Stomach (tissue), 9 donors: ENCODE data around the gene ZFP36L2. TPM values are rescaled to one million over a fixed set of nuclear protein-coding genes. Genes with fewer than 3 reads are reported as not detected.

Experiments used
- DNase-seq, 2 donors: peaks; one replicate each; pipeline versions ENCODE4 v3.0.0 to v3.0.0-alpha.2; 2013 to 2019
- H3K27ac ChIP-seq, 5 donors: fragments of 200-600 bp in 4 of 5; sonication (generic) in 4 of 5; one replicate each; pipeline ENCODE4 v1.5.1; 2013 to 2019; ENCODE audit warnings: mild to moderate bottlenecking in 1 of 5, moderate library complexity in 1 of 5
- H3K27me3 ChIP-seq, 3 donors: fragments of 200-600 bp; sonication (generic); one replicate each; pipeline ENCODE4 v1.5.1; 2017 to 2019; ENCODE audit warnings: mixed run types in 1 of 3
- H3K36me3 ChIP-seq, 4 donors: fragments of 200-600 bp; sonication (generic); 1 replicate in 3 of 4; 2 replicates in 1 of 4; pipeline ENCODE4 v1.5.1; 2016 to 2019
- H3K4me1 ChIP-seq, 4 donors: fragments of 200-600 bp; sonication (generic); one replicate each; pipeline ENCODE4 v1.5.1; 2016 to 2019
- H3K4me3 ChIP-seq, 4 donors: fragments of 200-600 bp; sonication (generic) in 3 of 4; one replicate each; pipeline ENCODE4 v1.5.1; 2016 to 2019; ENCODE audit warnings: mild to moderate bottlenecking in 1 of 4
- H3K9me3 ChIP-seq, 4 donors: fragments of 200-600 bp; sonication (generic); one replicate each; pipeline ENCODE4 v1.5.1; 2016 to 2019
- EP300 ChIP-seq: sonication (generic); formaldehyde crosslinking; IDR thresholded peaks from one replicate; pipeline ENCODE4 v1.6.1; 2017; ENCODE audit warnings: antibody characterized with exemption
- POLR2A ChIP-seq, 4 donors: fragments of 450-650 bp; IDR thresholded peaks; one replicate each; pipeline ENCODE4 v1.6.1; 2016; ENCODE audit warnings: antibody characterized with exemption in 4 of 4, control low read depth in 2 of 4, mild to moderate bottlenecking in 1 of 4, moderate library complexity in 1 of 4
- POLR2AphosphoS5 ChIP-seq, 3 donors: sonication (generic); formaldehyde crosslinking; IDR thresholded peaks; one replicate each; pipeline ENCODE4 v1.6.1; 2016; ENCODE audit warnings: antibody characterized with exemption in 3 of 3
- WGBS, 5 donors: extraction: QIAGEN DNeasy Blood & Tissue Kit in 3 of 5; methylation state at CpG; one replicate each; pipeline versions ENCODE4 v1.1.5 to v1.1.7; 2013 to 2018; 5-methylcytosine and 5-hydroxymethylcytosine counted together
- intact Hi-C: fragments of 100-400 bp; cut with DNase I; formaldehyde crosslinking; loops from one replicate; pipeline ENCODE4 v1.15.1; 2023; ENCODE audit warnings: low total_unique reads
- polyA plus RNA-seq, 3 donors: library from polyadenylated mRNA; stranded (reverse); fragments of 200-250 nt; gene quantifications; one replicate each; pipeline ENCODE4 v1.2.3, GENCODE V29; 2013
- total RNA-seq, 5 donors: library from RNA; depleted of rRNA; stranded (reverse); fragments of >200 nt; gene quantifications; one replicate each; pipeline versions ENCODE4 v1.1.0 to v1.2.3, GENCODE V29; 2014 to 2016
- TF ChIP-seq, protein P1 (sequence below), 7 experiments: fragments of 450-650 bp in 4 of 7; fragments of 200-600 bp in 3 of 7; sonication (generic) in 3 of 7; IDR thresholded peaks; one replicate each; pipeline ENCODE4 v1.5.1; 2016 to 2019; ENCODE audit warnings: antibody characterized with exemption in 7 of 7, control low read depth in 2 of 7, mild to moderate bottlenecking in 1 of 7
- donor health status: healthy with polysubstance abuse.
- donor health status: Bipolar disorder and iron deficiency.
- donor health status: healthy.

ZFP36L2 gene
- total and polyA plus RNA-seq, 8 donors: 43.7 to 189 (median 74.1) TPM

DNA sequence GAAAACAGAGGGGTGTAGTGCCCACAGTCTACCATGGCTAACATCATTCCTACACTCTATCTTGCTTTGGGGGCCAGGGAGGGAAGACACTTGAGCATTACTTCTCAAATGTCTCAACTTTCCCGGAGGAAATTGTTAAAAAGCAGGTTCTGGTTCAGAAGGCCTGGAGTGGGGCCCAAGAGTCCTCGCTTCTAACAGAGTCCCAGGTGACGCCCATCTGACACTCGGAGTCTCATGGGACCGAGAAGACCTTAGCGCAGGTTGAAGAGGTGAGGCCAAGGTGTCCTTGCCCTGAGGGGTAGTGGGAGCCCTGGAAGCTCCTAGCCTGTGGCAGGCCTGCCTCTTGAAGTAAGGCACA is 40.1 kb downstream of the ZFP36L2 start:
- TF ChIP-seq POLR2AphosphoS5 (IDR thresholded peaks at IDR 0.05): no peak
- TF ChIP-seq, protein P1, sequence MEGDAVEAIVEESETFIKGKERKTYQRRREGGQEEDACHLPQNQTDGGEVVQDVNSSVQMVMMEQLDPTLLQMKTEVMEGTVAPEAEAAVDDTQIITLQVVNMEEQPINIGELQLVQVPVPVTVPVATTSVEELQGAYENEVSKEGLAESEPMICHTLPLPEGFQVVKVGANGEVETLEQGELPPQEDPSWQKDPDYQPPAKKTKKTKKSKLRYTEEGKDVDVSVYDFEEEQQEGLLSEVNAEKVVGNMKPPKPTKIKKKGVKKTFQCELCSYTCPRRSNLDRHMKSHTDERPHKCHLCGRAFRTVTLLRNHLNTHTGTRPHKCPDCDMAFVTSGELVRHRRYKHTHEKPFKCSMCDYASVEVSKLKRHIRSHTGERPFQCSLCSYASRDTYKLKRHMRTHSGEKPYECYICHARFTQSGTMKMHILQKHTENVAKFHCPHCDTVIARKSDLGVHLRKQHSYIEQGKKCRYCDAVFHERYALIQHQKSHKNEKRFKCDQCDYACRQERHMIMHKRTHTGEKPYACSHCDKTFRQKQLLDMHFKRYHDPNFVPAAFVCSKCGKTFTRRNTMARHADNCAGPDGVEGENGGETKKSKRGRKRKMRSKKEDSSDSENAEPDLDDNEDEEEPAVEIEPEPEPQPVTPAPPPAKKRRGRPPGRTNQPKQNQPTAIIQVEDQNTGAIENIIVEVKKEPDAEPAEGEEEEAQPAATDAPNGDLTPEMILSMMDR (IDR thresholded peaks at IDR 0.05): no peak
- no peak for TF ChIP-seq POLR2A (IDR thresholded peaks at IDR 0.05)
- no peak for TF ChIP-seq EP300

DNA sequence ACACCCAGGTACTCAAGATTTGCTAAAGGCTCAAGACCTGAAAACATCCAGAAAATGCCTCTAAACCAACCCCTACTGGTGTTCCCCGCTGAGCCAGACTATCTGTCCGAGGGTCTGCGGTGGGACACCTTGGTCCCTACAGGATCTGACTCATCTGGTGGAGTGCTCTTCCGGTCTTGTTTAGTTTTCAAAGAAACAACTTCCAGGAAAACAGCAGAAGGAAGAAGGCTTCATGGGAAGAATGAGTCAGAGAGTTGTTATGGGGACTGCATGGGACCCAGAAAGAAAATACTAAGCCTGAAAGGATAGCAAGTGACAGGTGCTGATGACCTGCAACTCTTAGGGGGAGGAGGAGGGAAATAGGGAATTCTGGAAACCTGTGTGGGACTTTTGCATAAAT is 41.3 kb downstream of the ZFP36L2 start:
- Histone ChIP-seq H3K27ac (no peak overlapping the region), H3K4me3 (no peak overlapping the region), H3K9me3 (no peaks in the 10 kb centered on the region), H3K27me3 (no peaks in the 10 kb centered on the region), H3K36me3 (no peaks in the 10 kb centered on the region), H3K4me1 (peaks cover under 1 to 20% (median 3%) of the 10 kb centered on the region in 4 donors)
- 76 to 89% (median 78%) methylated on average over 4 of the region's 4 CpGs for WGBS, 5 donors
- TF ChIP-seq POLR2AphosphoS5 (IDR thresholded peaks at IDR 0.05): no peak
- TF ChIP-seq, protein P1 (IDR thresholded peaks at IDR 0.05): no peak
- no peak for TF ChIP-seq POLR2A (IDR thresholded peaks at IDR 0.05)
- TF ChIP-seq EP300: no peak
- DNase-seq: no peak
- intact Hi-C loops: no loop called here

More for the DNA sequence above, 40.1 kb downstream of the ZFP36L2 start:
- Histone ChIP-seq H3K4me3 (no peak overlapping the region), H3K9me3 (no peaks in the 10 kb centered on the region), H3K36me3 (no peaks in the 10 kb centered on the region), H3K27me3 (no peaks in the 10 kb centered on the region), H3K27ac (peak overlapping the region in 1 of 5 donors; percentile 47), H3K4me1 (peaks cover 1 to 22% (median 7%) of the 10 kb centered on the region in 4 donors)
- 95 to 99% (median 95%) methylated on average over 6 of the region's 6 CpGs for WGBS, 5 donors
- intact Hi-C loops: no loop called here
- no peak for DNase-seq

DNA sequence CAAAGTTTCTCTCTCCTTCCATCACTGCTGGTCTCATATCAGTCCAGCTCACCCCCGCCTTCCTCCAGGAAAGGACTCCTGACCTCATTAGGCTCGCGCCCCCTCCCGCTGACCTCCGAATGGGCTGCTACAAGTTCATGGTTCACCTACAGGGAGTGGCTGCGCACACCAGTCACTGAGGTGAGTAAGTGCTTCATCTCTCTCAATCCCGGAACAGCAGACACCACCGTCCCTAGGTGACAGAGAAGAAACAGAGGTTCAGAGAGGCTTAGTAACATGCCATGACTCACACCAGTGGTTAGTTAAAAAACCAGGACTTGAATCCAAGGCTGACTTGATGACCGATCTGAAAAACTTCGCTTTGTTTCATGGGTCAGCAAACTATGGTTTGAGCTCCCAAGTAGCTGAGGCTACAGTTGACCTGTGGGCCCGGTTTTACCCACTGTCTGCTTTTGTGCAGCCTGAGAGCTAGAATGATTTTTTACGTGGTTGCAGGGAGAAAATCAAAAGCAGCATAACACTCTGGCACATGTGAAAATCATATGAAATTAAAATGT is 42.0 kb downstream of the ZFP36L2 start:
- intact Hi-C loops: no loop called here
- WGBS, 5 donors: 75 to 88% (median 78%) methylated on average over 12 of the region's 12 CpGs
- H3K9me3 ChIP-seq: no peaks in the 10 kb centered on the region
- TF ChIP-seq EP300 (no peak), POLR2A (IDR thresholded peaks at IDR 0.05) (no peak), POLR2AphosphoS5 (IDR thresholded peaks at IDR 0.05) (no peak)
- TF ChIP-seq, protein P1 (IDR thresholded peaks at IDR 0.05): no peak
- peak in 1 of 2 donors; percentile 63 for DNase-seq
- no peaks in the 10 kb centered on the region for H3K36me3 ChIP-seq
- H3K27ac ChIP-seq: no peak overlapping the region
- no peak overlapping the region for H3K4me3 ChIP-seq
- no peaks in the 10 kb centered on the region for H3K27me3 ChIP-seq
- peaks cover 5 to 27% (median 8%) of the 10 kb centered on the region in 4 donors for H3K4me1 ChIP-seq

DNA sequence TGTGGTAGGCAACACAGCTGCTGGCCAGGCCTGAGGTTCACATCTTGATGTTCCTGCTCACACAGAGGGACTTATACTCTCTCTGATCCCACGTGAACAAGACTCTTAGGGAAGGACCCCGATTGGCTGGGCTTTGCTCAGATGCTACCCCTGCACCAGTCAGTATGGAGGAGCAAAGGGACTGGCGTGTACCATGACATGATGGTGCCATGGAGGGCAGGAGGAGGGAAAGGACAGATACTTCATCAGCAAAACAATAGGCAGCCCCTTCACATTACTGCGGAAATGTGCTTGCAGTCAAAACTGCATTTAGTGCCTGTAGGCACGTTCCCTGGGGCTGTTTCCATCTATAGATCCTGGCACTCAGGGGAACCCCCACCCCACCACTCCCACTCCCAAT is 42.7 kb downstream of the ZFP36L2 start:
- TF ChIP-seq POLR2AphosphoS5 (IDR thresholded peaks at IDR 0.05): no peak
- TF ChIP-seq POLR2A (IDR thresholded peaks at IDR 0.05): no peak
- TF ChIP-seq, protein P1 (IDR thresholded peaks at IDR 0.05): no peak
- no peak for TF ChIP-seq EP300
- intact Hi-C loops: no loop called here
- no peaks in the 10 kb centered on the region for H3K36me3 ChIP-seq
- no peaks in the 10 kb centered on the region for H3K9me3 ChIP-seq
- H3K4me1 ChIP-seq: peaks cover 12 to 34% (median 13%) of the 10 kb centered on the region in 4 donors
- no peak for DNase-seq
- H3K4me3 ChIP-seq: no peak overlapping the region
- 70 to 89% (median 73%) methylated on average over 4 to 5 of the region's 5 CpGs for WGBS, 5 donors
- H3K27me3 ChIP-seq: no peaks in the 10 kb centered on the region
- no peak overlapping the region for H3K27ac ChIP-seq
